Activated CD4-positive, CD25-positive, alpha-beta regulatory T cell treated with anti-CD3 and anti-CD28 coated beads, Interleukin-2, amount 50 U/mL, for 24 hours (primary cell): Measurements from ENCODE around the gene MCC.

Experiments
- ATAC-seq, 2 donors: fragments of 150-1000 bp; cut with Tn5 transposase; one replicate each; pipeline ENCODE4 v1.10.0; 2021; ENCODE audit warnings: mild to moderate bottlenecking in 1 of 2, moderate library complexity in 1 of 2

MCC gene

GRCh38 chr5:113311301-113311700 lies 177.0 kb downstream of the MCC start:
- ATAC-seq, result no peak

GRCh38 chr5:113302120-113302519 lies 186.1 kb downstream of the MCC start:
- no peak for ATAC-seq

GRCh38 chr5:113299591-113299990 lies 188.7 kb downstream of the MCC start:
- ATAC-seq, result no peak

- ATAC-seq, result no peak
These were observed 191.6 kb downstream of the MCC start for GRCh38 chr5:113296676-113297075.

GRCh38 chr5:113295111-113295539 lies 193.1 kb downstream of the MCC start:
- no peak for ATAC-seq

GRCh38 chr5:113294311-113295110 lies 193.7 kb downstream of the MCC start:
- peak; percentile 94 to 95 for ATAC-seq

GRCh38 chr5:113293975-113294310 lies 194.3 kb downstream of the MCC start:
- no peak for ATAC-seq

- ATAC-seq, result no peak
These were observed 194.9 kb downstream of the MCC start for GRCh38 chr5:113293068-113293974.

- no peak for ATAC-seq
These were observed 195.8 kb downstream of the MCC start for GRCh38 chr5:113292462-113292861.

- no peak for ATAC-seq
These were observed 204.7 kb downstream of the MCC start for GRCh38 chr5:113283558-113283957.

- no peak for ATAC-seq
These were observed 205.8 kb downstream of the MCC start for GRCh38 chr5:113282472-113282871.

GRCh38 chr5:113281194-113281593 lies 207.1 kb downstream of the MCC start:
- peak in 1 of 2 donors; percentile 42 for ATAC-seq

- no peak for ATAC-seq
These were observed 207.7 kb downstream of the MCC start for GRCh38 chr5:113280541-113280940.

- peak; percentile 73 to 74 for ATAC-seq
These were observed 209.3 kb downstream of the MCC start for GRCh38 chr5:113278976-113279375.

GRCh38 chr5:113276493-113276892 lies 211.8 kb downstream of the MCC start:
- ATAC-seq, result no peak

GRCh38 chr5:113276001-113276400 lies 212.3 kb downstream of the MCC start:
- ATAC-seq, result no peak

- ATAC-seq, result no peak
These were observed 213.3 kb downstream of the MCC start for GRCh38 chr5:113274836-113275414.

GRCh38 chr5:113273948-113274347 lies 214.3 kb downstream of the MCC start:
- peak in 1 of 2 donors; percentile 48 for ATAC-seq

GRCh38 chr5:113271745-113272454 lies 216.4 kb downstream of the MCC start:
- ATAC-seq, result no peak

- no peak for ATAC-seq
These were observed 217.2 kb downstream of the MCC start for GRCh38 chr5:113271015-113271414.

- no peak for ATAC-seq
These were observed 218.2 kb downstream of the MCC start for GRCh38 chr5:113270086-113270485.
